Activated CD4-positive, alpha-beta T cell treated with anti-CD3 and anti-CD28 coated beads for 48 hours (primary cell): ENCODE data around the gene C16orf95.
"Not testable (repeated sequence)": the region's sequence is repeated elsewhere in the genome, so short reads cannot be mapped to it uniquely, and the experiment has no call there.

Experiments used
- DNase-seq: peaks from one replicate; pipeline ENCODE4 v3.0.0-alpha.2; 2020

The C16orf95 gene

DNA sequence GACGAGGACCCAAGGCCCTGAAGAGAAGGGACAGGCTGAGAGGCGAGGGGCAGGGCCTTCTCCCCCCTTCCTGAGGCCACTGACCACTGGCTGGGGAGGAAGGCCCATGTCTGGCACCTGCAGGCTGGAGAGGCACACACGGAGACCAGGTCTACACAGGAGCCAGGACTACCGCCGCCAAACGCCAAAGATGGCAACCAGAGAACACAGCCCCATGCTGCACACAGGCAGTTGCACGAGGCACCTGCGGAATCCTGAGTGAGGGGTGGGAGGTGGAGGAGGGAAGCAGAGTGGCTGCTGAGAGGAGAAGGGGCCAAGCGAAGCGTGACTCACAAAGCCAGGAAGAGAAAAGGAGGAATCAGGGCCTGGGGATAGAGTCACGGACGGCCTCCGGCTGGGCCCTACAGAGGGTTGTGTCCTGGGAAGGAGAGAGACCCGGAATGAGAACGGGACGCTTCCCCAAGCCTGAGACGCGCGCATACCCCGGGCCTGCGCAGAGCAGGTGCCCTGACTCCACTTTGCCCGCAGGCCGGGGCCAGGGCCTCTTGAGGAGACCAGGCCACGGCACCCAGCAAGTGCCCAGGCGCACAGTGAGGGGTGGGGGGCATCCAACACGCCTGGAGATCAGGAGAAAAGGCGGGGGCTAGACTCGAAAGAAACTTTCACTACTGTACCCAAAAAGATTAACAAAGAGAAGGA is 28.7 kb upstream of the C16orf95 start:
- no peak for DNase-seq

DNA sequence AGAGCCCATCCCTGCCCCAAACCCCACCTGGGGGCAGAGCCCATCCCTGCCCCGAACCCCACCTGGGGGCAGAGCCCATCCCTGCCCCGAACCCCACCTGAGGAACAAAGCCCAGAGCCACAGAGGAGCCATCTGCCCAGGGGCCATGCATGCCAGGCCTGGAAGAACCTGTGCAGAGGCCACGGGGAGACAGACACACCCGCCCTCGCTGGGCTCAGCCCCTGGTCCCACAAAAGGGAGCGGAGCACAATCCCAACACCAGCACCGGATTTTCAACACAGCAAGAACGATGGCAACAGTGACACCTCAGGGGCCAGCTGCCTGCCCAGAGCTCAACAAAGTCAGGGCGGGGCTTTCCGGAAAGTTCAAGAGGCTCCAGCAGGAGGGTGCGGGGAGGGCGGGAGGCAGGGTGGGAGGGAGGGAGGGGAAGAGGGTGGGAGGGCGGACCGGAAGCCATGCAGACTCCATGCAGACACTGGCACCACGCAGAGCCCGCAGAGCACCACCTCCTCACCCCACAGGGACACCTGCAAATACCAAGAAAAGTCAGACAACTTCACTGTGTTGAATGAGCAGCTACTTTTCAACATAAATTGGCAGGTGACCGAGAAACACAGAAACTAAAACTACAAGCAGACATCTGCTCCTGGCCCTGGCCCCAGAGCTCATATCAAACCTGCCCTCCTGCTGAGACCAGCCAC is 27.9 kb upstream of the C16orf95 start:
- DNase-seq, result peak; percentile 61

DNA sequence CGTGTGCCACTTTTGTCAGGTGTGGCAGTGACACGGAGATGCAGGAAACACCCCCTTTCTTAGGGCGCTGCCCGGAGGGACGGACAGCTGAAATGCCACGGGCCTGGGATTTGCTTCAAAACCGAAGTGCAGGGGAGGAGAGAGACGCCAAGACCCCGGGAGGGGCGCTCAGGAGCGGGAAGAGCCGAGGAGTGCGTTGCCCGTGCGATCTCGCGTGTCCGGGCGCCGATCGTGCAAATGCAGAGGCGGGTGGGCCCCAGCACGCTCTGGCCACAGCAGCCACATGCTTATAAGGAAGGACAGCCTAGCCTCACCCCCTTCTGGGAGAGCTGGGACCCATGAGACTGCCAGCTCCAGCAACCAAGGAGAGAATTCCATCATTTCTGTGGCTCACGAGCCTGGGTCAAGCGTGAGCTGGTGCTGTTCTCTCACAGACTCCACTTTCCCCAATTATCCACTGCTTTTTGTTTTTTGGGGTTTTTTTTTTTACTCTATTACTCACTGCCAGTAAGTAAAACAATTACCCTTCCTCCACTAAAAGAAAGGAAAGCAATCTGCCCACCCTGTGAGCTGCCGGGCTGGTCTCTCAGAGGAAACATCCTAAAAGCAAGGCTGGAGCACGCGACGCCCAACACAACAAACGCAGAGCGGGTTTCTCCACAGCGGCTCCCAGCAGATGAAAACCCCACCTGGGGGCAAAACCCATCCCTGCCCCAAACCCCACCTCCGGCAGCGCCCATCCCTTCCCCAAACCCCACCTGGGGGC is 27.2 kb upstream of the C16orf95 start:
- no peak for DNase-seq

DNA sequence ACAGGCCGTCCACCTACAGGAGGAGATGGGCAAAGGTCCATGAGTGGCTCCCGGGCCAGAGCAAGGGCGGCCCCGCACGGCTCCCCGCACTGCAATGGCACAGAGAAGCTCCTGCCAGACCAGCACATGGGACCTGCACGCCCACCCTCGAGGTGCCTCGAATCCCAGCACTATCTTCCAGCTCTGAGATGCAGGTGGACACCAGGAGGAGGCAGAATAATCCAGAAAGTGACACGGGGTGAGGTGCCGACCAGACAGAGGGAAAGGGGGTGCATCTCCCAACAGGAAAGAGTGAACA is 26.5 kb upstream of the C16orf95 start:
- DNase-seq, result no peak

DNA sequence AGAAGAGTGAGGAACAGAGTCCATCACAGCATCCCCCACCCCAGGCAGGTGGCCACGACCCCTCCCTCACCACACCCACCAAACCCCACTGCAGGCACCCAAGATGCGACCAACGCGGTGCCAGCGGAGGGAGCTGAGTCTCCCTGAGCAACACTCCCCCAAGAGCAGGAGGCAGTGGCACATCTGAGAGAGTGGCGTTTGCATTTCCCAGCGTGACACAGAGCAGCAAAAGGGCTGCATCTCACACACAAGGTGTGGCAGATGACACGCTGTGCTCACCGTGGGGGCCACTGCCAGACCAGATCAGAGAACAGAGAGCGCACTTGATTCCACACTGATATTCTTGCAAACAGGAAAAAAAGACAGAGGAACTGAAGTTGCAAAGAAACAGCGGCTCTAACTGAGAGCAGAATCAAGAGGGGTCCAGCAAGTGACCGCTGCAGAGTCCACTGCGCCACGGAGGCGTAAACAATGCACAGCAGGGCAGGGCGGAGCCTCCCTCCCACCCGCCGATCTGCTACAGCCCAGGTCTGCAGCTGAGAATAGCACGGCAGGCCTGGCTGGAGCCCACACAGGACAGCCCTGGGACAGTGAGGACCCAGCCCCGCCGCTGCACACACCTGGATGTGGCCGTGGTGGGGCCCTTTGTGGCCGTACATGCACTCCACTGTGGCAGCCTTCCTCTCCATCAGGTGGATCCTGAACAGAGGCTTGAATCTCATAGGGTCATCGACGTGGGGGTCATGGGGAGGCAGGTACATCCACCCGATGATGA is 26.0 kb upstream of the C16orf95 start:
- DNase-seq, result no peak

DNA sequence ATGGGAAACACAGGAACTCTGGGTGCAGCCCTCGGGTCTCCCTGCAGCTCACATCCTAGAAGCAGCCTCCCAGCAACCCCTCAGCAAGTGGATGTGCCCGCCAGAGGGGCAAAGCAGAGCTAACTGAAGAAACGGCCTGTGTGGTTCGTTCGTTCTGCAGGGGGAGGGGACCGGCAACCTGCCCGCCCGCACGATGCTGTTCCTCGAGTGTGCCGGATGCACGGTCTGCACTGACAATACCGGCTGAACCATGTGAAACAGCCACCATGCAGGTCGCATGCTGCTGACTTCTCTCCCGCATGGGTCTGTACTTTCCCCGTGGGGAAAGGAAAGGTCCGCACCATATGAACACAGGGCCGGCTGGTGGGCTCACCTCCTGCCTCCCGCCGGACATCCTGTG is 25.3 kb upstream of the C16orf95 start:
- DNase-seq, result no peak

DNA sequence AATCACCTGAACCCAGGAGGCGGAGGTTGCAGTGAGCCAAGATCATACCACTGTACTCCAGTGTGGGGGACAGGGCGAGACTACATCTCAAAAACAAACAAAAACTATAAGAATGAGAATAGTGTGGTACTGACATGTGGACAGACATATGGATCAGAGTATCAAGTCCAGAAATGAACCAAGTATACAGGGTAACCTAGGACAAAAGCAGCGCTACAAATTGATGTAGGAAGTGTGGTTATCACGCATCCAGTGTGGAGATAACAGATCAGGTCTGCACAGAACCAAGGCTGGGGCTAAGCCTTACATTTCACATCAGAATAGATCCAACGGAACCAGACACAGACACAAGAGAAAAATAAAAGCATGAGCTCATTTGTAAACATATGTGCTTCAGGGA is 23.0 kb upstream of the C16orf95 start:
- DNase-seq, result no peak

DNA sequence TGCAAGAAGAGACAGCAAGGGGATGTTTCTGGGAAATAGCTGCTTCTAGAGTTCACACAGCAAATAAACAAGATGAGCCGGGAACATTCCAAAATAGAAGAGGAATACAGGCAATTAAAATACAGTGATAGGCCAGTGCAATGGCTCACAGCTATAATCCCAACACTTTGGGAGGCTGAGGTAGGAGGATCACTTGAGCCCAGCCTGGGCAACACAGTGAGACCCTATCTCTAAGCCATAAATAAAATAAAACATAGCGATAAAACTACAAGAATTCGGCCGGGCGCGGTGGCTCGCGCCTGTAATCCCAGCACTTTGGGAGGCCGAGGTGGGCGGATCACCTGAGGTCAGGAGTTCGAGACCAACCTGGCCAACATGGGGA is 22.5 kb upstream of the C16orf95 start:
- not testable (repeated sequence) for DNase-seq

DNA sequence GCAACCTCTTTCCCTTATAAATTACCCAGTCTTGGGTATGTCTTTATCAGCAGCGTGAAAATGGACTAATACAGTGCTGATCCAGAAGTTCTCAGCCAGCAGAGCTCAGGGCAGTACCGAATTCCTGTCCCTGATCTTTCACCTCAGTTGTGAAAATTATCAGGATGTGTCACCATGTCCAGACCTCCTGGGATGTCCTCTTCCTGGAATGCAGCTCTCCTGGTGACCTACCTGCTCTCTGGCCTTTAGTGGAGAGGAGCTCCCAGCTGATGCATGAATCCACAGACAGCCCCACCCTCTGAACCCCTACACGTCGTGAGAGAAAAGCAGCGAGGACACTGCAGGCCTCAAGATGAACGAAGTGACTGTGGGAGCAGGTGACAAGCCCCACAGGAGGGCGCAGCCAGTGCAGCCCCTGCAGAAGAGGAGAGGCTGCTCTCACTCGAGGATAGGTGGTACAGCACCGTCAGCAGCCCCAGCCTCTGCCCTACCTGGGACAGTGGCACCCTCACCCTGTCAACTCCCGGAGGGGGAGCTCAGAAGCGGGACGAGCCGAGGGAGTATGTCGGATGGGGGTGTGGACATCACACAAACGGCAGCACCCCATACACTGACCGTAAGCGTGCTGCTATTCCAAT is 22.0 kb upstream of the C16orf95 start:
- no peak for DNase-seq

DNA sequence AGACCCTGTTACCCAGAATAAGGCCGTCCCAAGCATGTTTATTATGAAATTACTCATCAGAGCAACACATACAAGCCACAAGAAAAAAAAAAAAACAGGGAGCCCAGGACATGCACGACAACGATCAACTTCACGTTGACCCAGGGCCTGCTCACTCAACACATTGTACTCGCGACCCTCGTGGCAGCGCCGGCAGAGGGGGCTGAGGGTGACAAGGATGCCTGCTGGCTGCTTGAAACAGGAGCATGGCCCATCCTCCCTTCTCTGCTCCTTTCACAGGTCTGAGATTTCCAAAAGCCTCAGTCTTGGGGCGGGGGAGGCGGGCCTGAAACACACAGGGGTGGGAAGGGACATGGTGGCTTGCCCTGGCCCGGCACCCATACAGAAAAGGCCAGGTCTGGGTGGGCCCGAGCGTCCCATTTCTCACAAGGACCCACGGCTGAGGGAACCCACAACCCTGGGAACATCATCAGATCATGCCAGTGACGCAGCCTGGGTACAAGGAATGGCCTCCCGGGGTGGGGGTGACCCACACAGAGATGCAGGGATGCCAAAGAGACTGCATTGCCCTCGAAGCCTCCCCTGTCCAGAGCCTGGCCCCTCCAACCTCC is 21.1 kb upstream of the C16orf95 start:
- DNase-seq, result no peak

DNA sequence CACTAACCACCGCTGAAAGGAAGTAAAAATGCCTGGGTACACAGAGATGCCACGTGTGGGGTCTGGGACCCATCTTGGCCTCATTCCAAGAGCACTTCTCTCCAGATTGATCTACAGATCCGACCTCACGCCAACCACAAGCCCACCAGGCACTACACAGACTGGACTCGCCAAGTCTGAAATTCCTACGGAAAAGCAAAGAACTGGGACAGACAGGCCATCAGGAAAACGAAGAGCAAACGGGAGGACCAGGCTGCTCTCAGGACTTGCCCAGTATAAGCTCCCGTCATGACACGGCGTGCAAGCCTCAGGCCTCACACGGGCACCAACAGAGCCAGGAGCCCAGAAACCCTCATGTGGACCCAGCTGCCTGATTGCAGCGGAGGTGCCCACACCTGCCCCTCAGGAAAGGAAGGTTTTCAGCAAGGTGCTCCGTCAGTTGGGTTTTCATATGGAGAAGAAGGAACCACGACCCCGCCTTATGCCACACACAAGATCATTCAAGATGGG is 20.1 kb upstream of the C16orf95 start:
- DNase-seq, result no peak

DNA sequence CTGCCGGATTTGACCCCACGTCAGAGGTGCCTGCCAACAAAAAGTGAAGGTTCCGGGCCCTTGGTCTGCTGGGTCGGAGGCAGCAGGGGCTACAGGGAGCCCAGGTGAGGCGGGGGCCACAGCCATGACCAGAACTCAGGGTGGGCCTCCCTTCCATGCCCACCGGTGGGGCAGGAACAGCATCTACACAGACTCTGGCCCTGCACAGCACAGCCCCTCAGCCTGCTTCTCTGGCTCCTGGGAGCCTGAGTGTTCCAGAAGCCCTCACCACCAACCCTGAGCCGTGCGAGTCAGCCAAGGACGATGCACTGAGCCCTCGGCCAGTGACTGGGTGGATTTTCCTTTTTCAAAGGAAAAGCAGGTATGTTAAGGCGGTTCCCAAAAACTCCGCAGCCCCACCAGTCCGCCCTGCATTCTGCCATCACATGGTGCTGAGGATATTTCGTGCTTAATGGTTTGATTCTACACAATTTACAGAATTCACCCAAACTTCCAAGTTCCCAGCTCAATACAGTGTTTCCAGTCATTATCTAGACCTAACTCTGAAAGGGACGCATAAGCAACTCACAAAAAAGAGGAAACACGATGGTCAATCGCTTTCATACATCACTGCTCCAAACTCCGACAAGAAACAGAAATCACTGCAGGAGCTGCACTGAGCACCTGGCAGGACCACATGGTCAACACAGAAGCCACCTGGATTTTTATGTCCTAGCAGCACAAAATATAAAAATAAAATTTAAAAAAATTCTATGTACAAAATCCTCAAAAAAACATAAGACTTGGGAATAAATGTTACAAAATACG is 19.4 kb upstream of the C16orf95 start:
- no peak for DNase-seq

DNA sequence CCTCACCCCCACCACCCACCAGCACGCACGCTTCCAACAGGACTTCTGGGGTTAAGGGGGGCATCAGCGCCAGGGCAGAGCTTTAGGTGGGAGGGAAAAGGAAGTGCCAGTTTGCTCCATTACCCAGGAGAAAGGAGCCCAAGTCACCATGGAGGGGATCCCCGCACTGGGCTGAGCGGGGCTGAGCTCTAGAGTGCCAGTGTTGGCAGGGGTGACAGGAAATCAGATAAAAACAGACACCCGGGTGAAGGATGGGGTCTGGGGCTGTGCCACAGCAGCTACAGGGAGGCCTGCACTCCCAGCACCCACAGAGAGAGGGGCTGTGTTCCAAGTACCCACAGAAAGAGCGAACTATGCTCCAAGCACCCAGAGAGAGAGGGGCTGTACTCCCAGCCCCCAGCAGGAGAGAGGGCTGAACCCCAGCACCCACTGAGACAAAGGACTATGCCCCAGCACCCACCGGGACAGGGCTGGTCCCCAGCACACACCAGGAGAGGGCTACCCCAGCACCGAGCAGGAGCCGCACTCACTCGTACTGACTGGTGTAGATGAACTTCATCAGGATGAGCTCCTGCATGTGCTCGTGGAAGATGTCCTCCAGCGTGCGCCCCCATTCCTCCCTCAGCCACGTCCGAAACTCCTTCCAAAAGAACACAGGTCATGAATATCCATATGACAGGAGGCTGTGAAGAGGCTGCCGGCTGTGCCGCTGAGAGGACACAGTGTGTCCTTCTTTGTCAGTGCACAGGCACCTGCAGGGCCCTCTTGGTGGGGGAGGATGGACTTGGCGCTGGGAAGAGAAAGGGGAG is 18.6 kb upstream of the C16orf95 start:
- no peak for DNase-seq

DNA sequence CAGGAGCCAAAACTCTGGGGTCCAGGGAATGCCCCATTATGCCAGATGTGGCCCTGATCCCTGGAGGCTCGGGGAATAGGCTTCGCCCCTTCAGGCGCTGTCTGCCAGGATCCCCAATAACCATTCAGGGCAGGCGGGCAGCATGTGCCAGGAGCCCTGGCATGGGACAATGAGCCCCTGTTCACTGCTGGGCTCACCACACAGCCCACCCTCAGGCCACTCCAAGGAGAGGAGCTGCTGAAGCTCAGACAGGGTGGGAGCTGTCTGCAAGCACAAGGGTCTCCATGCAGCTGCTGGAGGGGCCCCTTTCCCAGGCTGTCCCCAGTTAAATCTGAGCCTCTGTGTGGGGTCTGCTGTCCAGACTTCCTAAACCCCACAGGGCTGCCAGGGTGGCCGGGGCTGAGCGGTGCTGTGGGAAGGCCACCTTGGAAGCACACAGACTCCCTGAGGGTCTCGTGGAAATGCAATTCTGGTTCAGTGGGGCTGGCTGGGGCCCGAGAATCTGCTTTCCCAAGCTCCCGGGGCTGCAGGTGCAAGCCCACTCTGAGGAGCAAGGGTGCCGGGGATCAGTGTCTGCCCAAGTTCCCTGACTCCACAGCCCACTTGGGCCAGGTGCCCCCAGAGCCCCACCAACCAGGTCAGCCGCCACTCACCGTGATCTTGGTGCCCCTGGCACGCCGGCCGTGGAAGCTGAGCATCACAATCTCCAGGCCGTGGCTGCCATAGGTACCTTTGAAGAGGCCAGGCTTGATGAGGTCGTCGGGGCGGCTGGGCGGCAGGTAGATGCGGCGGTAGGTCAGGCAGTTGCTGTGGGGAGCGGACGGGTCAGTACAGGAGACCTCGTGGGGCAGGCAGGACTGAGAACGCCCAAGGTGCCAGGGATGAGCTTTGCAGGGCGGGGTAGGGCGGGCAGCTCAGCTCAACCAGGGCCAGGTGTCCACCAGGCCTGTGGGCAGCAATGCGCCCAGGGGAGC is 17.7 kb upstream of the C16orf95 start:
- no peak for DNase-seq

DNA sequence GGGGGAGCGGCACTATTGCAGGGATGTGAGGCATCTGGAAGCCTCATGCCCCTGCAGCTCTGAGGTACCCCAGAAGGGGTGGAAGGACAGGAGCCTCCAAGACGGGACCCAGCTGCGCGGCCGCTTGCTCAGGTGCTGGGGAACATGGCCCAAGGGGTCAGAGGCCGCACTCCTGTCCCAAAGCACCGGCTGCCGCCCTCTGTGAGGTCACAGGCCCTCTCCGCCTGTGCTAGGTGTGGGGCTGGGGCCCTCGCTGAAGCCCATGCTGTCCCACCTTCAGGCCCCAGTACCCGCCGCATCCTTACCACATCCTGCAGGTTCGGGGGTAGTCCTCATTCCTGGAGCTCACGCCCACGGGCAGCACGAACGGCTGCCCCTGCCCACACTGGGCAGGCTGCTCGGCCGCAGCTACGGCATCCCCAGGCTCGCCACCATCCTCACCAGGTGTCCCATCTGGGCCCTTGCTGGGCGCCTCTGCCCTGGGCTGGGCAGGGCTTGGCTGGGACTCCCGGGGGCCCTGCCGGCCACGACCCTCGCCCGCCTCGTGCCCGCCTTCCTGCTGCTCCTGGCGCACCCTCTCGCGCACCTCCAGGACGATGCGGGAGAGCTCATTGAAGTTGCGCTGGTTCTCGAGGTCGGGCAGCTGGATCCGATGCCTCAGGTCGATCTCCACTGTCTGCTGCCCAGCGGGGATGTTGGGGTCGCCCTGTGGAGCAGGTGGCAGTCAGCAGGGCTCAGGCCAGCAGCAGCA is 16.6 kb upstream of the C16orf95 start:
- DNase-seq, result no peak

DNA sequence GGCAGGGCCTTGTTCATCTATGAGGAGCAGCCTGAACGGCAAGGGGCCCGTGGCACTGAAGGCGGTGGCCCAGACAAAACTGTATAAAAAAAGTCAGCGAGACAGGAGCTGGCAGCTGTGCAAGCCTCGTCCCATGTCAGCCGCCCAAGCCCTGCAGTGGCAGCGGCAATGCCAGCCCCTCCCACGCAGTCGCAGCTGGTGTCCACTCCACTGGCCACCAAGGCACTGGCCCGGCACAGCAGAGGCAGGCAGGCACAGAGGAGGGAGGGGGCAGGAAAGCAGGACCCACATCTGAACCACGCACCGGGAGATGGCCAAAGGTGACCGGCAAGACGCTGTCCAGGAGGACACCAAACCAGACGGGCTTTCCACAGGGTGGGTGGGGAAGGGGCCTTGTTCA is 15.9 kb upstream of the C16orf95 start:
- no peak for DNase-seq

DNA sequence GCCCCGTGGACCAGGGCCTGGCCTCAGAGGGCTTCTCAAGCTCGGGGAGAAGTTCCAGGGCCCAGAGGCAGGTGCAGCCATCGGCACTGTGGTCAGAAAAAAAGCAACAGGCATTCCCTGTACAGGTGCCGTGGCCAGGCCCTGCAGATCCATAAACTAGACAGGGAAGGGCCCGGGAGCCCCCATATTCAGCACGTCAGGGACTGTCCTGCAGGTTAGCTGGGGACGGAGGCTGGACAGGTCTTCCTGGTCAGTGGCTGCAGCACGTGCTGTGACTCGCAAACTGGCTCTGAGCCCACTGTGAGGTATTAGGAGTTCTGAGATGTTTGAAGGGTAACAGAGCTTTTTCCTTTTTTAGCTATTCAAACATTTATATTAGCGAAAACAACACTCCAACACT is 15.0 kb upstream of the C16orf95 start:
- DNase-seq, result no peak

DNA sequence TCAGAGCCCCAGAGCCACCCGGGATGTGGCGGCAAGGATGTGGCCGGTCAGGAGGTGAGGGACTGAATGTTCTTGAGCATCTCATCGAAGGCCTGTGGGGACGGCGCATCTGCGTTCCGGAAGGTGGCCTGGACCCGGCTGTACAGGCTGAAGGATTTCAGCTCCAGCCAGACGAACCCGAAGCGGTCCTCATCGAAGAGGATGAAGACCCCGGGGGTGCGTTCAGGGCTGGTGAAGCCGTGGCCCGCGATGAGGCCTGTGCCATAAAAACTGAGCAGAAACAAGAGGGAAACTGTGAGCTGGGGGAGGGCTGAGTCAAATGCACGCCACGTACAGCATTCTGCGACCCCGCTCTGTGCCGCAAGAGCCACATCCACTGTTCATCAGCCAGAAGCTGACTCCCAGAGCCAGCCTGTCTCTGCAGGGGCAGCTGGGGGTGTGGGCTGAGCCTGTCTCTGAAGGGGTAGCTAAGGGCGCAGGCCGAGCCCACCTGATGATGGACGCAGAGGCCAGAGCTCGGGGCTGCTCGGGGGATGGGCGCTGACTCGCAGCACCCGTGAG is 14.1 kb upstream of the C16orf95 start:
- no peak for DNase-seq
